Mononuclear cell (primary cell): ENCODE results near the gene PGBD5. TPM values are rescaled to one million over a fixed set of nuclear protein-coding genes. Genes with fewer than 3 reads are reported as not detected.
"Not testable (repeated sequence)": the region's sequence is repeated elsewhere in the genome, so short reads cannot be mapped to it uniquely, and the experiment has no call there.

Experiments used
- H3K27me3 ChIP-seq: 2 replicates; pipeline ENCODE4 v1.6.0; 2011; ENCODE audit warnings: low read length, control low read depth; ENCODE audit not compliant: insufficient read depth
- H3K4me1 ChIP-seq: 2 replicates; pipeline ENCODE4 v1.5.1; 2011; ENCODE audit warnings: mild to moderate bottlenecking, low read length, control low read depth; ENCODE audit not compliant: insufficient read depth
- H3K4me3 ChIP-seq: 2 replicates; pipeline ENCODE4 v1.5.1; 2011; ENCODE audit warnings: mild to moderate bottlenecking, low read length, moderate library complexity
- H3K9me3 ChIP-seq: 2 replicates; pipeline ENCODE4 v1.5.1; 2011; ENCODE audit warnings: low read depth, mild to moderate bottlenecking, control low read depth, low read length
- total RNA-seq: library from RNA; depleted of rRNA; stranded (reverse); fragments of >200 nt; gene quantifications from one replicate; pipeline ENCODE4 v1.2.3, GENCODE V29; 2012

Gene PGBD5
- under 0.01 TPM for total RNA-seq

DNA sequence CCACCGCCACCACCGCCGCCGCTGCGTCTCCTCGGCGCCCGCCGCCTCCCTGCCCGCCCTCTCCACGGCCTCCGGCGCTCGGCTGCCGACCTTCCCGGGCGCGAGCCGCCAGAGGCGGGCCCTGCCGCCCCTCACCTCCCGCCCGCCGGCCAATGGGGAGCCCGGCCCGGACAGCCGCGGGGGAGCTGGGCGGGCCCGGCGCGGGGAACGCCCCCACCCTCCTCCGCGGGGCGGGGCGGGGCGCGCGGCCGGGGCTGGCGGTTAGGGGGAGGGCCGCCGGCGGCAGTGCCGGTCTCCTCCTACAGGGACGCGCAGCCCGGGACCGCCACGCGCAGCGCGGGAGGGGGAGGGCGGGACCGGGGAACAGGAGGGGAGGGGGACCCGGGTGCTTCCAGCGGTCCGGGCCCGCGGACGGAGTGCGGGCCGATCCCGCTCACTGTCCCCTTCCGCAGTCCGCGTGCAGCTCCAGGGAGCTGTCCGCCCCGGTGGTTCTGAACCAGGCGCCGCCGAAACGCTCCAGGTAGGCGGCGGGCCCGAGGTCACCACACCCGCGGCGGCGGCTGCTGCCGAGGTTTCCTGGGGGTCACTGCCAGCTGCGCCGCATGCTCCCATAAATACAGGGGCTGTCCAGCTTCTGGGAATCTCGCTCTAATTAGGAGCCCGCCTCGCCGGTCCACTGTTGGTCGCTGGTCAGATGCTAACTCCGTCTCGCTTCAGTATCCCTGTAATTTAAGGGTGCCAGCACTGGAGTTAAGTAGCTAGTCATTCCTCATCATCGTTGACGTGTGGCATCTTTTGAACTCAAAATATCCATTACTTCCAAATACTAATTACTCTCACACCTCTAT is at the start of gene PGBD5:
Gene PGBD5 (minus strand): TSS at position 87 of the 848 bp plus-strand sequence. CDS start 404 bp downstream, outside the sequence.
- peaks cover 60% of the 10 kb centered on the region for H3K27me3 ChIP-seq
- H3K9me3 ChIP-seq: no peaks in the 10 kb centered on the region
- peaks cover 4% of the 10 kb centered on the region for H3K4me1 ChIP-seq
- no peak within 1 kb of the TSS for H3K4me3 ChIP-seq

DNA sequence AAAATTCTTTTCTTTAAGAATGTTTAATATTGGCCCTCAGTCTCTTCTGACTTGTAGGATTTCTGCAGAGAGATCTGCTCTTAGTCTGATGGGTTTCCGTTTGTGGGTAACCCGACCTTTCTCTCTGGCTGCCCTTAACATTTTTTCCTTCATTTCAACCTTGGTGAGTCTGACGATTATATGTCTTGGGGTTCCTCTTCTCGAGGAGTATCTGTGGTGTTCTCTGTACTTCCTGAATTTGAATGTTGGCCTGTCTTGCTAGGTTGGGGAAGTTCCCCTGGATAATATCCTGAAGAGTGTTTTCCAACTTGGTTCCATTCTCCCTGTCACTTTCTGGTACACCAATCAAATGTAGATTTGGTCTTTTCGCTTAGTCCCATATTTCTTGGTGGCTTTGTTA is 48.8 kb upstream of the PGBD5 start:
- not testable (repeated sequence) for H3K4me3 ChIP-seq, H3K9me3 ChIP-seq, H3K27me3 ChIP-seq, H3K4me1 ChIP-seq

GRCh38 chr1:230470750-230471149 is 44.6 kb upstream of the PGBD5 start:
- H3K27me3 ChIP-seq, H3K4me3 ChIP-seq, H3K9me3 ChIP-seq, H3K4me1 ChIP-seq: not testable (repeated sequence)

DNA sequence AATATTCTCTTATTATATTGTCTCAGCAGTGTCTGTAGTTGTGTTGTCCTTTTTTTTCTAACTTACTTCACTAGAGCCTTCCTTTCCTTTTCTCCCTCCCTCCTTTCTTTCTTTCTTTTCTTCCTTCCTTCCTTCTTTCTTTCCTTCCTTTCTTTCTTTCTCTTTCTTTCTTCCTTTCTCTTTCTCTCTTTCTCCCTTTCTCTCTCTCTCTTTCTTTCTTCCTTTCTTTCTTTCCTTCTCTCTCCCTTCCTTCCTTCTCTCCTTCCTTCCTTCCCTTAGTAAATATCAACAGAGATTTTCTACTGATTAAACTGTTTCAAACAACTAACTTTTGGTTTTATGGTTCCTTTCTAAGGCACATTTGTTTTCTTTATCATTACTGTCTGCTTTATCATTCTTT is 43.1 kb upstream of the PGBD5 start:
- Histone ChIP-seq H3K4me1 (no peaks in the 10 kb centered on the region), H3K4me3 (no peak overlapping the region)

GRCh38 chr1:230465691-230466090 is 39.6 kb upstream of the PGBD5 start:
- H3K4me3 ChIP-seq: no peak overlapping the region
- peaks cover 3% of the 10 kb centered on the region for H3K27me3 ChIP-seq
- H3K4me1 ChIP-seq: no peaks in the 10 kb centered on the region
- no peaks in the 10 kb centered on the region for H3K9me3 ChIP-seq

More for the DNA sequence above, 43.1 kb upstream of the PGBD5 start:
- Histone ChIP-seq H3K27me3 (no peaks in the 10 kb centered on the region), H3K9me3 (no peaks in the 10 kb centered on the region)

DNA sequence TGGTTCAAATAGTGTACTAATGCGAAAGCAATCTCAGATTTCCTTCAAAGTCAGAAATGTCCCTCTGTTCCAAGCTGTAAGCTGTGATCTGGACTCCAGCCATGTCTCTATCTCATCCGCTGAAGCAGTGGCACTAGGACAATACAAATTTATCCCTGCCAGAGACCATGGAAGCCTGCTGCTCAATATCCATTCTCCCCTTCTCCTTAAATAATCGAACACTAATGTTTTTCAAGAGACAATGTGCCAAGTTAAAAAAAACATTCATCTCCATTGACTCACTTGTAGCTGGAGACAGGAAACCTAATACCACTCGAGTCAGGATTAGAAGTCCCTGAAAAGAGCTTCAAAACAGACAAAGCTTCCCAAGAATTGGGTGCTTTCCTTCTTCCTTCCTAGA is 38.5 kb upstream of the PGBD5 start:
- no peaks in the 10 kb centered on the region for H3K9me3 ChIP-seq
- no peaks in the 10 kb centered on the region for H3K4me1 ChIP-seq
- no peak overlapping the region for H3K4me3 ChIP-seq
- peaks cover 3% of the 10 kb centered on the region for H3K27me3 ChIP-seq

DNA sequence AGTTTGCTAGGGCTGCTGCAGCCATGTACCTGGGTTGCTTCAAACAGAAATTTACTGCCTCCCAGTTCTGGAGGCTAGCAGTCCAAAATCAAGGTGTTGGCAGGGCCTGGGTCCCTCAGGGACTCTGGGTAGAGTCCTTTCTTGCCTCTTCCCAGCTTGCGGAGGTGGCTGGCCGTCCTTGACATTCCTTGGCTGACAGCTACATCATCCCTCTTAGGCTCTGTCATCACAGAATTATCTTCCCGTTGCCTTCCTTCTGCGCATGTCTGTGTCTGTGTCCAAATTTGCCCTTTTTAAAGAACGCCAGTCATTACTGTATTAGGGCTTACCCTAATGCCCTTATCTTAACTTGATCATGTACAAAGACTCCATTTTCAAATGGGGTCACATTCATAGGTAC is 37.6 kb upstream of the PGBD5 start:
- Histone ChIP-seq H3K27me3 (peaks cover 3% of the 10 kb centered on the region), H3K4me3 (no peak overlapping the region), H3K4me1 (peaks cover 4% of the 10 kb centered on the region), H3K9me3 (no peaks in the 10 kb centered on the region)

- Histone ChIP-seq H3K4me3 (no peak overlapping the region), H3K4me1 (peaks cover 4% of the 10 kb centered on the region), H3K9me3 (no peaks in the 10 kb centered on the region), H3K27me3 (peaks cover 3% of the 10 kb centered on the region)
Observed at GRCh38 chr1:230463326-230463725, 37.2 kb upstream of the PGBD5 start.

GRCh38 chr1:230459465-230459864 is 33.3 kb upstream of the PGBD5 start:
- Histone ChIP-seq H3K4me1 (peaks cover 4% of the 10 kb centered on the region), H3K27me3 (peaks cover 3% of the 10 kb centered on the region), H3K9me3 (no peaks in the 10 kb centered on the region), H3K4me3 (no peak overlapping the region)

- H3K27me3 ChIP-seq: peaks cover under 1% of the 10 kb centered on the region
- peaks cover 4% of the 10 kb centered on the region for H3K4me1 ChIP-seq
- no peak overlapping the region for H3K4me3 ChIP-seq
- no peaks in the 10 kb centered on the region for H3K9me3 ChIP-seq
Observed at GRCh38 chr1:230458509-230458908, 32.4 kb upstream of the PGBD5 start.

- peaks cover 4% of the 10 kb centered on the region for H3K4me1 ChIP-seq
- H3K4me3 ChIP-seq: no peak overlapping the region
- H3K27me3 ChIP-seq: no peaks in the 10 kb centered on the region
- H3K9me3 ChIP-seq: no peaks in the 10 kb centered on the region
Observed at GRCh38 chr1:230456478-230456877, 30.3 kb upstream of the PGBD5 start.

DNA sequence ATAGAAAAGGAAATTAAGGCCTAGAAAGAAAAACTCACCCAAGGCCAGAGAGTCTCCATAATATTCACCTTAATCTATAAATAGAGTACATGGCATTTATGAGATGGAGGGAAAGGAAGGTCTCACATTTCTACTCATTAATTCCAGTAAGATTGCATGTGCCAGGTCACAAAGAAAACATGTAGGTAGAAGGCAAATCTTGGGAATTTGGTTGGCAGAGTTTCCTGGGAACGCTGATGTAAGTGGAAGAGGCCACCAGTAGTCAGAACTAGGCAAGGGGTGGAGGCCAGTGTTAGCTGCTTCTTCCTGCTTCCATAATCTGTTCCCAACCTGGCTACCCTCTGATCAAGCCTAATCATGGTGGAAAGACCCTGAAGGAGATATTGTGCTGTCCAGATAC is 29.2 kb upstream of the PGBD5 start:
- no peaks in the 10 kb centered on the region for H3K9me3 ChIP-seq

DNA sequence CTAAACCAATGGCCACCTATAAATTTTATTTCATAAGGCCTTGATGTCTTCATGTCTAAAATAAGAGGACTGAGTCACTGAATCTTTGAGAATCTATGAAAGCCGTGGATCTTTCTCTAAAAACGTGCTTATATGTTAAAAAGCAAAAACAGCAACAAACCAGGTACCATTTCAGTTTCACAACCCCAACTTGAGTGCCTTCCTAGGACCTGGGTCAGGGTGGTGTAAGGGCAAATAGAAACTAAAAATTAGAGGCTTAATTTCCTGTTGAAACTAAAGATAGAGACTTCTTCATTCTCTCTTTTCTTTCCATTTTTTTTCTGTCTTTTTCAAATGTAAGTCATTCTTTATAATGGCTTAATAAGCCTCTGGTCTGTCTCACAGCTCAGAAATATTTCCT is 27.2 kb upstream of the PGBD5 start:
- H3K4me1 ChIP-seq: no peaks in the 10 kb centered on the region
- H3K27me3 ChIP-seq: peaks cover 2% of the 10 kb centered on the region
- no peaks in the 10 kb centered on the region for H3K9me3 ChIP-seq
- no peak overlapping the region for H3K4me3 ChIP-seq

More for the DNA sequence above, 29.2 kb upstream of the PGBD5 start:
- peaks cover 4% of the 10 kb centered on the region for H3K4me1 ChIP-seq
- H3K27me3 ChIP-seq: no peaks in the 10 kb centered on the region
- H3K4me3 ChIP-seq: no peak overlapping the region

DNA sequence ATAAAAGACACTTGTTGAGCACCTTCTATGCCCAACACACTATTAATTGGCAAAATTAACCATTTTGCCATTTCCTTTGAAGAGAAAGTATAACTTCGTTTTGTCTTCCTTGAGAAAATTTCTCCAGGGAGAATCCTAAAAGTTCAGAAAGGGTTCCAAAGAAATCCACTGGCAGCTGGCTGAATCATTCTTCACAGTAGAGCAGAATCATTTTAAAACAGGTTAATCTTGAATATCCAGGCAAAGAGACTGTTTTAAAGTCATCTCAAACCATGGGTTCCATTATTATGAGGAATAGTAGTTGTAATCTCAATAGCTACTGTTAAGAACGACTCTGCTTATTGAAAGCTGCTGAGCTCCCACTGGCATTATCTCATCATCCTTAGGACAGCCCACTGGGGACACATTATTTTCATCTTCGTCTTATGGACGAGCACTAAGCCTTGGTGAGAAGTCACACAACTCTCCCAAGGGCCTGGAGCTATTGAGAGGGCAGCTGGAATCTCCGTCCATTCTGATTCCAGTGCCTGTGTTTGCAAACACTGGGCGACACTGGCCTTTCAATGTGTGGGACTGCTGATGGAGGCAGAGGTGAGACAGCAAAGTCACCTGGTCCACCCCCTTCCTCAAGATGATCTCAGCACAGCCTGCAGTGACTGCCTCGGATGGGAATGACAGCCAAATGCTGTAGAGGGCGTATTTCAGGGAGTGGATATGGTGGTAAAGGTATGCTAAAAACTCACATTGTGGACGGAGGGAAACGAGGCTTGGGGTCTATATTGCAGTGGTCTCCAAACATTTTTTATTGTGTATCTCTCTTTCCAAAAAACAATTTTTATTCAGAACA is 15.3 kb upstream of the PGBD5 start:
- Histone ChIP-seq H3K4me1 (no peaks in the 10 kb centered on the region), H3K4me3 (no peak overlapping the region), H3K27me3 (peaks cover 9% of the 10 kb centered on the region), H3K9me3 (no peaks in the 10 kb centered on the region)

DNA sequence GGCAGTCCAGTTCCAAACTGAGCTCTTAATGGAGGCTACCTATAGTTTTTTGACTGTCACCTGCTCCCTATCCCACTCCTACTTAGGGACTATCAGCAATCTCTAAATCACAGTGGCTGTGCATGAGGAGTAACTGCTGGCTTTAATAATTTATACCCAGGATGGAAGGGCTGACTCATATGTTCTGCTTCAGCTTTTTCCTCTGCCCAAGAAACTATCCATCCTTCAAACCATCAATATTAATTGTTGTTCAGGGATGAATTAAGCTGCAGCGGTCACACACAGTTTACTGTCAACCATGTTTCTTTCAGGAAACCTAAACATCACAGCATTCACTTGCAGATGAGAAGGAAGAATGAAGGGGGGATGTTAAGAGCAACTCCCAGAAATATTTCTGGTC is 9.0 kb upstream of the PGBD5 start:
- Histone ChIP-seq H3K27me3 (peaks cover 8% of the 10 kb centered on the region), H3K4me3 (no peak overlapping the region), H3K9me3 (no peaks in the 10 kb centered on the region), H3K4me1 (no peaks in the 10 kb centered on the region)
